GM10248 (cell line): ENCODE measurements around the gene TXLNB.
"Not testable (repeated sequence)": the region's sequence is repeated elsewhere in the genome, so short reads cannot be mapped to it uniquely, and the experiment has no call there.

Experiments
- CTCF ChIA-PET: fragments of 300-600 bp; sonication (Branson Sonifier 250); formaldehyde crosslinking; extraction: SDS; loops from one replicate; lab custom pipeline; 2021; ENCODE audit warnings: antibody characterized with exemption; lab: Yijun Ruan, JAX
- POLR2A ChIA-PET: fragments of 350-650 bp; sonication (Branson Sonifier 250); formaldehyde crosslinking; extraction: SDS; loops from one replicate; lab custom pipeline; 2020; ENCODE audit warnings: antibody characterized with exemption; lab: Yijun Ruan, JAX
- DNase-seq: peaks from one replicate; pipeline ENCODE4 v3.0.0; 2012; ENCODE audit errors: extremely low spot score
- TF ChIP-seq, protein P1 (sequence below): IDR thresholded peaks from 2 replicates; pipeline ENCODE4 v1.5.1; 2012; ENCODE audit warnings: mild to moderate bottlenecking, low read depth; ENCODE audit errors: extremely low read depth, missing control alignments, control extremely low read depth

The TXLNB gene

GRCh38 chr6:139306291-139306981 is 14.6 kb upstream of the TXLNB start:
- TF ChIP-seq, protein P1, sequence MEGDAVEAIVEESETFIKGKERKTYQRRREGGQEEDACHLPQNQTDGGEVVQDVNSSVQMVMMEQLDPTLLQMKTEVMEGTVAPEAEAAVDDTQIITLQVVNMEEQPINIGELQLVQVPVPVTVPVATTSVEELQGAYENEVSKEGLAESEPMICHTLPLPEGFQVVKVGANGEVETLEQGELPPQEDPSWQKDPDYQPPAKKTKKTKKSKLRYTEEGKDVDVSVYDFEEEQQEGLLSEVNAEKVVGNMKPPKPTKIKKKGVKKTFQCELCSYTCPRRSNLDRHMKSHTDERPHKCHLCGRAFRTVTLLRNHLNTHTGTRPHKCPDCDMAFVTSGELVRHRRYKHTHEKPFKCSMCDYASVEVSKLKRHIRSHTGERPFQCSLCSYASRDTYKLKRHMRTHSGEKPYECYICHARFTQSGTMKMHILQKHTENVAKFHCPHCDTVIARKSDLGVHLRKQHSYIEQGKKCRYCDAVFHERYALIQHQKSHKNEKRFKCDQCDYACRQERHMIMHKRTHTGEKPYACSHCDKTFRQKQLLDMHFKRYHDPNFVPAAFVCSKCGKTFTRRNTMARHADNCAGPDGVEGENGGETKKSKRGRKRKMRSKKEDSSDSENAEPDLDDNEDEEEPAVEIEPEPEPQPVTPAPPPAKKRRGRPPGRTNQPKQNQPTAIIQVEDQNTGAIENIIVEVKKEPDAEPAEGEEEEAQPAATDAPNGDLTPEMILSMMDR, result no peak
- ChIA-PET POLR2A (no interaction called here), CTCF (interaction anchor here (1.1 to 1.6 kb wide), 2 partner anchors 8 to 13 kb away, joined by 3 to 4 read pairs; no protein-coding TSS in a partner anchor)
- DNase-seq, result no peak

DNA sequence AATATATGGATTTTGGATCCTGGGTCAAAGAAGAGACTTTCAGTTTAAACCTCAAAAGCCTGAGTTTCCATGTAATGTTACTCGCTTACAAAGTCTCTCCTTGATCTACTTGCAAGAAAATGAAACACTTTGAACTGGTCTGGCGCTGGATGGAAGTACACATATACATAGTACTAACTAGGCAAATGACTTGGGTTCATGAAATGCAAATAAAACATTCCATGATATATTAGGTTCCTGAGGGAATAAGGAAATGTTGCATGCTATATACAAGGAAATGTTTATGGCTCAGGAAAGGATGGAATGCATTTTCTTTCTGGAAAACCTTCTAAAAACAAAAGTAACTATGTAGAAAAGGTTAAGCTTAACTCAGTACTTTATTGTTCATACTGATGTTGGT is 11.4 kb upstream of the TXLNB start:
- TF ChIP-seq, protein P1, result no peak
- DNase-seq, result no peak
- ChIA-PET CTCF (interaction anchor here (1.0 kb wide), 1 partner anchor 17 kb away, joined by 3 read pairs; no protein-coding TSS in a partner anchor), POLR2A (no interaction called here)

DNA sequence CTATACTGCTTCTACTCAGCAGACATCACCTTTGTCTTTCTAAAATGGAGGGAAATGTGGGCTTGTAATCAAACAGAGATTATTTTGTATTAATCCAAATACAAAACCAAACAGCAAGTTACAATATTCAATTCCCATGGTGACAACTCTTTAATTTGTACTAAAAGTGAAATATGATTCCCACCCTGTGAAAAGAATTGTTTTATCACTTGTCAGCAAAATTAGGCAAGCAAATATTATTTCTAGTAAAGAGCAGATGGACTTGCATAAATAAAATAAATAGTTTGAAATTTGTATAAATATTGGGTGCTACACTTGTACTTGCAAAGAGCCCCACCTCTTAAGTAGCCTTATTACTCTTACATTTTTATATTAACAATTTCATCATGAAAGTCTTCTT is 6.1 kb upstream of the TXLNB start:
- TF ChIP-seq, protein P1, result no peak
- POLR2A ChIA-PET, result no interaction called here
- DNase-seq, result no peak
- CTCF ChIA-PET, result no interaction called here

GRCh38 chr6:139296927-139297326 is 5.1 kb upstream of the TXLNB start:
- ChIA-PET POLR2A (no interaction called here), CTCF (interaction anchor here (1.3 kb wide), 1 partner anchor 28 kb away, joined by 3 read pairs; no protein-coding TSS in a partner anchor)
- TF ChIP-seq, protein P1, result no peak
- no peak for DNase-seq

DNA sequence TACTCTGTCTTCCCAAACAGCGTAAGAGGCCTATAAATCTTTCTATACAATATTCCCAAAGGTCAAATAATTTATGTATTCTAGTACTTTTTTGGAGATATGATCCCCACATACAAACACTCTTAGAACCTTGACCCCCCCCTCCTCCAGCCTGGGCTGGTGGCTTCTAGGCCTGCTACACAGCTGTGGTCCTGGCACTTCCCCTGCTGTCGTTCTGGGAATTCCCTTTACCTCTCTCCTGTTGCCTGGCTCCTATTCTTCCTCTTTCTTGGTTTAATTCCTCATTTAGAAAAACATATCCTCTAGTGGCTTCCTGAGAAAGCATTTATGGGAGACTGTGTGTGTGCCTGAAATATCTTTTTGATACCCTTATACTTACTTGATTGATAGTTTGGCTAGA is 4.1 kb upstream of the TXLNB start:
- DNase-seq, result no peak
- TF ChIP-seq, protein P1, result no peak
- CTCF ChIA-PET, result interaction anchor here (1.3 kb wide), 1 partner anchor 27 kb away, joined by 3 read pairs; no protein-coding TSS in a partner anchor
- POLR2A ChIA-PET, result no interaction called here

GRCh38 chr6:139294090-139294489 is 2.3 kb upstream of the TXLNB start:
- TF ChIP-seq, protein P1, result no peak
- CTCF ChIA-PET, result interaction anchor here (0.7 to 2.4 kb wide), 8 partner anchors 7 to 75 kb away, joined by 3 to 11 read pairs (median 4); no protein-coding TSS in a partner anchor
- POLR2A ChIA-PET, result no interaction called here
- no peak for DNase-seq

DNA sequence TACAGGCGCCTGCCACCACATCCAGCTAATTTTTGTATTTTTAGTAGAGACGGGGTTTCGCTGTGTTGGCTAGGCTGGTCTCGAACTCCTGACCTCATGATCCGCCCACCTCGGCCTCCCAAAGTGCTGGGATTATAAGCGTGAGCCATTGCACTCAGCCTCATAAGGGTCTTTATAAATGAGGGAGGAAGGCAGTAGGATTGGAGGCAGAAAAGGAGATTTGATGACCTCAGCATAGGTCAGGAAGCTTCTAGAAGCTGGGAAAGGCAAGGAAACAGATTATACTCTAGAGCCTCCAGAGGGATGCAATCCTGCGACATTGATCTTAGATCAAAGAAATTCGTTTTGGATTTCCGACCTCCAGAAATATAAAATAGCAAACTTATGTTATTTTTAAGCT is 1.4 kb upstream of the TXLNB start:
- CTCF ChIA-PET, result interaction anchor here (0.7 to 2.4 kb wide), 12 partner anchors 8 to 77 kb away, joined by 3 to 11 read pairs (median 4); no protein-coding TSS in a partner anchor
- POLR2A ChIA-PET, DNase-seq: not testable (repeated sequence)
